CD4-positive, alpha-beta T cell (primary cell): Measurements from ENCODE around the gene KITLG. TPM values are rescaled to one million over a fixed set of nuclear protein-coding genes. Genes with fewer than 3 reads are reported as not detected.

Source experiments
- ATAC-seq: fragments of 200-7000 bp; cut with Tn5 transposase; one replicate; pipeline ENCODE4 v1.10.0; 2022; ENCODE audit warnings: mild to moderate bottlenecking; ENCODE audit not compliant: poor library complexity
- CTCF ChIA-PET: fragments of 350-600 bp; sonication (Branson Sonifier 250); formaldehyde crosslinking; loops from one replicate; lab custom pipeline; 2021; ENCODE audit warnings: antibody characterized with exemption, inconsistent platforms; lab: Charles Lee
- POLR2A ChIA-PET: fragments of 350-600 bp; sonication (Branson Sonifier 250); formaldehyde crosslinking; loops from one replicate; lab custom pipeline; 2021; ENCODE audit warnings: antibody characterized with exemption, inconsistent platforms; lab: Charles Lee
- DNase-seq, 14 experiments: peaks; one replicate each; pipeline ENCODE4 v3.0.0-alpha.2; 2013 to 2020; ENCODE audit warnings: mixed read lengths in 2 of 14
- H3K27ac ChIP-seq, 2 donors: one replicate each; pipeline versions ENCODE4 v1.5.1 to v1.7.0; 2013; ENCODE audit warnings: low read length in 2 of 2, low read depth in 1 of 2, mild to moderate bottlenecking in 1 of 2
- H3K27me3 ChIP-seq, 2 experiments: 1 replicate in 1 of 2; 2 replicates in 1 of 2; pipeline versions ENCODE4 v1.6.1 to v1.7.0; 2013; ENCODE audit warnings: low read length in 2 of 2, control low read depth in 1 of 2, mild to moderate bottlenecking in 1 of 2, moderate library complexity in 1 of 2; ENCODE audit not compliant: insufficient read depth in 2 of 2, control insufficient read depth in 1 of 2
- H3K36me3 ChIP-seq: one replicate; pipeline ENCODE4 v1.6.1; 2013; ENCODE audit warnings: low read length, control low read depth; ENCODE audit not compliant: insufficient read depth
- H3K4me1 ChIP-seq: one replicate; pipeline ENCODE4 v1.6.1; 2013; ENCODE audit warnings: low read length, control low read depth; ENCODE audit not compliant: insufficient read depth
- H3K4me3 ChIP-seq: one replicate; pipeline ENCODE4 v1.5.1; 2013; ENCODE audit warnings: mild to moderate bottlenecking, low read length, moderate library complexity
- H3K9me3 ChIP-seq, 2 experiments: 1 replicate in 1 of 2; 2 replicates in 1 of 2; pipeline versions ENCODE4 v1.6.1 to v1.7.0; 2013; ENCODE audit warnings: low read length in 2 of 2, mild to moderate bottlenecking in 2 of 2, control low read depth in 1 of 2, moderate library complexity in 1 of 2; ENCODE audit not compliant: control insufficient read depth in 1 of 2, insufficient read depth in 1 of 2
- H3K27ac Mint-ChIP-seq: one replicate; pipeline ENCODE4 v1.8.0; 2020; ENCODE audit warnings: mixed read lengths
- H3K27me3 Mint-ChIP-seq: one replicate; pipeline ENCODE4 v1.8.0; 2021; ENCODE audit warnings: mixed read lengths
- H3K36me3 Mint-ChIP-seq: one replicate; pipeline ENCODE4 v1.8.0; 2021; ENCODE audit warnings: low read depth, mixed read lengths
- H3K4me1 Mint-ChIP-seq: one replicate; pipeline ENCODE4 v1.8.0; 2021; ENCODE audit warnings: low read depth, mixed read lengths
- H3K4me3 Mint-ChIP-seq: one replicate; pipeline ENCODE4 v1.8.0; 2020; ENCODE audit warnings: mild to moderate bottlenecking, mixed read lengths
- H3K9me3 Mint-ChIP-seq: one replicate; pipeline ENCODE4 v1.8.0; 2020; ENCODE audit warnings: mixed read lengths
- CTCF ChIP-seq: fragments of 200-600 bp; IDR thresholded peaks from one replicate; pipeline ENCODE4 v1.8.0; 2022; ENCODE audit warnings: antibody characterized with exemption, mild to moderate bottlenecking
- intact Hi-C, 2 experiments: fragments of 100-400 bp; cut with DNase I in 1 of 2; cut with micrococcal nuclease in 1 of 2; formaldehyde crosslinking; loops; one replicate each; pipeline versions ENCODE4 v1.15.1 to v1.9.0; 2023 to 2025; cut with DNase I, micrococcal nuclease
- total RNA-seq, 174 experiments: library from RNA in 2 of 174; stranded (reverse) in 2 of 174; gene quantifications; one replicate each; pipeline ENCODE4 v1.2.3 and lab custom pipeline; 2021 to 2026

Gene KITLG
- total RNA-seq, 2 experiments from 2014 or later = not detected

- Histone ChIP-seq H3K4me3 (no peak overlapping the region), H3K9me3 (no peaks in the 10 kb centered on the region), H3K27me3 (no peaks in the 10 kb centered on the region), H3K27ac (no peak overlapping the region), H3K36me3 (no peaks in the 10 kb centered on the region), H3K4me1 (no peaks in the 10 kb centered on the region)
- intact Hi-C loops = no loop called here
- Mint-ChIP-seq H3K4me3 (no peak overlapping the region), H3K4me1 (no peaks in the 10 kb centered on the region), H3K27me3 (no peaks in the 10 kb centered on the region), H3K27ac (no peak overlapping the region), H3K9me3 (no peaks in the 10 kb centered on the region), H3K36me3 (no peaks in the 10 kb centered on the region)
- POLR2A ChIA-PET = no interaction called here
- DNase-seq = no peak
- ATAC-seq = no peak
- CTCF ChIA-PET = no interaction called here
- TF ChIP-seq CTCF = no peak
These were observed 89.8 kb downstream of the KITLG start for GRCh38 chr12:88490425-88490824.

DNA sequence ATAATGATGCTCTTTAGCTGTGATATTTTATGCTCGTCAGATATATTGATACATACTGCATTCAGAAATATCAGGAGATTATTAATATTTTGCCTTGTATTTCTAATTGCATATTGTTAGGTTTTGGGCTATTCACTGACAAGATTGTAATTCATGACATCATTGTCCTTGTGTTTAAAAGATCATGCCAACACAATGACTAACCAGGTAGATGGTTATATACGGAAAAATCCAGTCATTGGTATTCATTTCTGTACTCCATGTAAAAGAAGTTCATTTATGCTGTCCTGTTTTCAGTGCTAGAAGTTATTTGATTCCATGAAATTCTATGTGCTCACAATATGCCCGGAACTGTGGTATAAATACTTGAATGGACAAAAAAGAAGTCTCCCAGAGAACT, 107.5 kb downstream of the KITLG start:
- ATAC-seq (no peak), DNase-seq (no peak)
- Mint-ChIP-seq H3K4me1 (no peaks in the 10 kb centered on the region), H3K27ac (no peak overlapping the region), H3K4me3 (no peak overlapping the region), H3K9me3 (peaks cover 11% of the 10 kb centered on the region), H3K36me3 (no peaks in the 10 kb centered on the region), H3K27me3 (no peaks in the 10 kb centered on the region)
- Histone ChIP-seq H3K36me3 (no peaks in the 10 kb centered on the region), H3K4me3 (no peak overlapping the region), H3K27ac (no peak overlapping the region), H3K27me3 (no peaks in the 10 kb centered on the region), H3K4me1 (no peaks in the 10 kb centered on the region), H3K9me3 (no peaks in the 10 kb centered on the region)
- POLR2A ChIA-PET = no interaction called here
- CTCF ChIA-PET = no interaction called here
- no peak for TF ChIP-seq CTCF
- intact Hi-C loops = no loop called here

DNA sequence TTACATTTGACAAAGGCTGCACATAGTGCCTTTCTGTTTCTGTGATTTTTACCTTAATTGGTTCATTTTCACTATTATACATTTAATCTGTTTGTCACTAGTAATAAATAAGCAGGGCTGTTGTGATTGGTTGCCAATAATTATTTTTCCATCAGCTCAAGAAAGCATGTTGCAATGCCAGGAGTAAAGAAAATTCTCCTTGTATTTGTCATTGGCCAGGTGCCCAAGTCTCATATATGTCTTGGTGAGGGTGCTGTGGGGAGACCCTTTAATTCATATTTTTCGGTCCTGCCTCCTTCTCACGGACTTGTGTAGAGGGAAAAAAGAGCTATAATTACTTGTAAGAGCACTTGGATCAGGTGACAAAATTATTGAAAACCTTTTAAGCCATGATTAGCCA, 108.0 kb downstream of the KITLG start:
- Histone ChIP-seq H3K4me3 (no peak overlapping the region), H3K9me3 (no peaks in the 10 kb centered on the region), H3K27ac (no peak overlapping the region), H3K27me3 (no peaks in the 10 kb centered on the region), H3K36me3 (no peaks in the 10 kb centered on the region), H3K4me1 (no peaks in the 10 kb centered on the region)
- ChIA-PET POLR2A (no interaction called here), CTCF (no interaction called here)
- H3K4me3 Mint-ChIP-seq = no peak overlapping the region
- H3K36me3 Mint-ChIP-seq = no peaks in the 10 kb centered on the region
- ATAC-seq = no peak
- peaks cover 14% of the 10 kb centered on the region for H3K9me3 Mint-ChIP-seq
- DNase-seq = no peak
- TF ChIP-seq CTCF = no peak
- no peak overlapping the region for H3K27ac Mint-ChIP-seq
- H3K27me3 Mint-ChIP-seq = no peaks in the 10 kb centered on the region
- intact Hi-C loops = no loop called here
- H3K4me1 Mint-ChIP-seq = no peaks in the 10 kb centered on the region
